Measurements from ENCODE around the gene PJA2.

Gene PJA2

GRCh38 chr5:109388407-109388806 is 21.4 kb downstream of the PJA2 start:
- no peak for TF ChIP-seq GATA2 (IDR thresholded peaks at IDR 0.05; ENCODE audit: low read depth, low read length)
- no peak for TF ChIP-seq GATA3 (IDR thresholded peaks at IDR 0.05; ENCODE audit: low read depth, low read length)

- TF ChIP-seq GATA2 (IDR thresholded peaks at IDR 0.05; ENCODE audit: low read depth, low read length) (no peak), GATA3 (IDR thresholded peaks at IDR 0.05; ENCODE audit: low read depth, low read length) (no peak)
Measured at GRCh38 chr5:109387408-109387974, 22.3 kb downstream of the PJA2 start.

GRCh38 chr5:109378095-109378494 is 31.7 kb downstream of the PJA2 start:
- TF ChIP-seq GATA3 (IDR thresholded peaks at IDR 0.05; ENCODE audit: low read depth, low read length) (no peak), GATA2 (IDR thresholded peaks at IDR 0.05; ENCODE audit: low read depth, low read length) (no peak)

GRCh38 chr5:109374625-109375024 is 35.1 kb downstream of the PJA2 start:
- TF ChIP-seq GATA3 (IDR thresholded peaks at IDR 0.05; ENCODE audit: low read depth, low read length) (no peak), GATA2 (IDR thresholded peaks at IDR 0.05; ENCODE audit: low read depth, low read length) (no peak)

- TF ChIP-seq GATA2 (IDR thresholded peaks at IDR 0.05; ENCODE audit: low read depth, low read length) (no peak), GATA3 (IDR thresholded peaks at IDR 0.05; ENCODE audit: low read depth, low read length) (no peak)
Measured at GRCh38 chr5:109373932-109374331, 35.8 kb downstream of the PJA2 start.

- TF ChIP-seq GATA3 (IDR thresholded peaks at IDR 0.05; ENCODE audit: low read depth, low read length) (no peak), GATA2 (IDR thresholded peaks at IDR 0.05; ENCODE audit: low read depth, low read length) (no peak)
Measured at GRCh38 chr5:109370343-109370742, 39.4 kb downstream of the PJA2 start.

GRCh38 chr5:109365653-109366052 is 44.1 kb downstream of the PJA2 start:
- no peak for TF ChIP-seq GATA2 (IDR thresholded peaks at IDR 0.05; ENCODE audit: low read depth, low read length)
- no peak for TF ChIP-seq GATA3 (IDR thresholded peaks at IDR 0.05; ENCODE audit: low read depth, low read length)

GRCh38 chr5:109364977-109365376 is 44.8 kb downstream of the PJA2 start:
- TF ChIP-seq GATA2 (IDR thresholded peaks at IDR 0.05; ENCODE audit: low read depth, low read length) (no peak), GATA3 (IDR thresholded peaks at IDR 0.05; ENCODE audit: low read depth, low read length) (no peak)

- TF ChIP-seq GATA3 (IDR thresholded peaks at IDR 0.05; ENCODE audit: low read depth, low read length) = no peak
- no peak for TF ChIP-seq GATA2 (IDR thresholded peaks at IDR 0.05; ENCODE audit: low read depth, low read length)
Measured at GRCh38 chr5:109359642-109360041, 50.1 kb downstream of the PJA2 start.

- TF ChIP-seq GATA2 (IDR thresholded peaks at IDR 0.05; ENCODE audit: low read depth, low read length) = no peak
- TF ChIP-seq GATA3 (IDR thresholded peaks at IDR 0.05; ENCODE audit: low read depth, low read length) = no peak
Measured at GRCh38 chr5:109357807-109358206, 52.0 kb downstream of the PJA2 start.

GRCh38 chr5:109354761-109355160 is 55.0 kb downstream of the PJA2 start:
- TF ChIP-seq GATA3 (IDR thresholded peaks at IDR 0.05; ENCODE audit: low read depth, low read length) (no peak), GATA2 (IDR thresholded peaks at IDR 0.05; ENCODE audit: low read depth, low read length) (no peak)

- TF ChIP-seq GATA3 (IDR thresholded peaks at IDR 0.05; ENCODE audit: low read depth, low read length) = no peak
- TF ChIP-seq GATA2 (IDR thresholded peaks at IDR 0.05; ENCODE audit: low read depth, low read length) = no peak
Measured at GRCh38 chr5:109351988-109352864, 57.5 kb downstream of the PJA2 start.

GRCh38 chr5:109350537-109351270 is 59.1 kb downstream of the PJA2 start:
- TF ChIP-seq GATA3 (IDR thresholded peaks at IDR 0.05; ENCODE audit: low read depth, low read length) (no peak), GATA2 (IDR thresholded peaks at IDR 0.05; ENCODE audit: low read depth, low read length) (no peak)

- no peak for TF ChIP-seq GATA2 (IDR thresholded peaks at IDR 0.05; ENCODE audit: low read depth, low read length)
- TF ChIP-seq GATA3 (IDR thresholded peaks at IDR 0.05; ENCODE audit: low read depth, low read length) = no peak
Measured at GRCh38 chr5:109349388-109349787, 60.4 kb downstream of the PJA2 start.

Measured in SH-SY5Y (cell line).